GF-D8 (cell line): ENCODE results near the gene OTUB2.

Experiments
- DNase-seq: peaks from one replicate; lab custom pipeline; 2025; lab: John Stamatoyannopoulos, UW

Gene OTUB2

DNA sequence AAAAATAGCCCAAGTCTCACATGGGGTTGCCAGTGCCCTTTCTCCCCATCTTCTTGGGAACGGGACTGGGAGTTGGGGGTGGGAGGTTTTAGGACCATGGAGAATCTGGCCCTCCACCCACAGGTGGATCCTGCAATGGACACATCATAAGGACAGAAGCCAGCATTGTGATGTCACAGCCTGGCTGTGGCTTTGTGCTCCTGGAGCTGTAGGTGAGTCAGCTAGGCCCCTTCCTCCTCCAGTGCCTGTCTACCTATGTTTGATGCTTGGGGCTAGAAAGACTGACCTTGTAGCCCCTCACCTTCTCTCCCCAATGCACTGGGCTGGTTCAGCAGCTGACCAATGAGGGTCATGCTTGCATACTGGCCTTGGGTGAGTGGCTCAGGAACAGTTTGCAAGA is 29.1 kb upstream of the OTUB2 start, which contains the start of gene CCDC197:
Gene CCDC197 (plus strand): TSS at position 220 of the 400 bp plus-strand sequence. CDS start 831 bp downstream, outside the sequence.
- no peak for DNase-seq

DNA sequence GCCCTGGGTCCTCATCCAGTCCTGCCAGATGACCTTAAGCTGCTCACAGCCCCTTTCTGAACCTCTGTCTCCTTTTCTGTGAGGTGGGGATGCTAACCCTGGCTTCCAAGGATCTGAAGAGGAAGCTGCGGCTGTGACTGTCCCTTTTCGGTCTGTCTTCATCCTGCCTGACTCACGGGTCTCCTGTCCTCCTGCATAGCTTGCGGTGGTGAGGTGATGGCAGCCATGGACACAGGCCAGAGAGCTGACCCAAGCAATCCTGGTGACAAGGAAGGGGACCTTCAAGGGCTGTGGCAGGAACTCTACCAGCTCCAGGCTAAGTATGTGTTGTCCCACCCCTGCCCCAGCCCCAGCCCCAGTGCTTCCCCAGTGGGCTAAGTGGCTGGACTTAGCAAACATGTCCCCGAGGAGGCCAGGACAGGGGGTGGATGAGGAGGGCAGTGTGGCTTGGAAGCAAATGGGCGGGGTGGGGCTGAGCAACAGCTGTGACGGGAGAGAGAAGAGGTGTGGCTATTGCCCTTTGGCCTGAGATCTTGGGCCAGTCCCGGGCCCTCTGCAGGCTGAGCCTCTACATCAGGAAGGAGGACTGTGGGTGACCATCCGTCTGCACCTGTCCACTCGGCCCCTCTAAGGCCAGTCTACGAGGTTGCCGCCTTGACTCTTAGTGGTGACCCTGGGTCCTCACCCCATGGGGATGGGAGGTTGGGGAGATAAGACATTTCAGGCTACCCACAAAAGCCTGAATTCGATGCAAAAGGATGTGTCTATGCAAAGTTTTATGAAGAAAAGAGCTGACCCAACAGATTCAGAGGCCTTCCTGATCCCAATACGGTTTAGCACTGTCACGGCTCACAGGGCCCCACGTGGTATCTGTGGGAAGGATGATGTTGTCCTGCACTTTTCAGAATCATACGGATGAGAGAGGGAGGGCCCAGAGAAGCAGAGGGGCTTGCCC is 27.9 kb upstream of the OTUB2 start:
- DNase-seq = no peak

DNA sequence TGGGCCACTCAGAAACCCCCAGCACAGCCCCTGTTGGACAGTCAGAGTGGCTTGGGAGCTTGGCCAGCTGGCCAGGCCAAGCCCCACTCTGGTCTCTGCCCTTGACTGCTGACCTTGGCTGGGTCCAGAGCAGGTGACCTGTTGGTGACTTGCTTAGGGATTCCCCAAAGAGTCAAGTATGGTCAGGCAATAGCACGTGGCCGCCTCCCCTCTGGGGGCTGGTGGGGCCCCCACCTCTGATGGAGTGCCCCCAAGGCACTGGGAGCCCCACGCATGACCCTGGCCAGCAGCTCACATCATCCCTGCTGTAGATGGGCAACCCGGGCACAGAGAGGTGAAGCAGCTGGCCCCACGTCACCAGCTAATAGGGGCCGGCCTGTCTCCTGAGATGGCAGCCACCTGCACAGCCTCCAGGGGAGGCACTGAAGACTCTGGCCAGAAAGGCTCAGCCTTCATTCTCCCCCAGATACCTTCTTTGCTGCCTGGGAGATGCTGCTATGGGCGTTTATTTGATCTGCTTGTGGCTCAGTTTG is 27.2 kb upstream of the OTUB2 start:
- DNase-seq = no peak

DNA sequence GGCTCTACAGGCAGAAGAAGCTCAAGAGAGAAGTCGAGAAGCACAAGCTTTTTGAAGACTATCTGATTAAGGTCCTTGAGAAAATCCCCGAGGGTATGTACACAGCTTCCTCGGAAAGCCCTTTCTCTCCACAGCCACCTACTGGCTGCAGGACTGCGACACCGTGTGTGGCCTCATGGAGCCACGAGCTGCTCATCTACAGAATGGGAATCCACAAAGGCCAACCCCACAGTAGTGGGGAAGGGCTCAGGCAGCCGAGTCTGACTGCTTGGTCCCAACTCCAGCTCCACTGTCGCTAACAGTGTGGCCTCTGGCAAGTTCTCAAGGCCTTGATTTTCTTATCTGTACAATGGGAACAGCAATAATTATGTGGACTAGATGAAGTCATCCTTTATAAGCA is 26.6 kb upstream of the OTUB2 start:
- no peak for DNase-seq

DNA sequence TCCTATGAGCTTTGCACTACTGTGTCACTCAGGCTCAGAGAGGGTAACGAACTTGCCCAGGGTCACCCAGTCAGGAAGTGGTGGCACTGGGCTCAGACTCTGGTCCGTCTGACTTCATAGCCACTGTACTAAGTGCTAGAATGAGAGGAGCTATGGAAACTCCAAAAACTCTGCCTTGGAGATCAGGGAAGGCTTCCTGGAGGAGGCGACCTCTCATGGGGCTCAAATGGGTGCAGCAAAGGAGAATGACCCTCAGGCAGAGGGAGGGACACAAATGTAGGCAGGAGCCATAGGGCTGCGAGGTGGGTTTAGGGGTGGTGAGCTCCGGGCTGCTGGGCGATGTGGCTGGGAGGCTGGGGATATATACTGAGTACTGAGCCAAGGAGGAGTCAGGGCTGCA is 25.9 kb upstream of the OTUB2 start:
- DNase-seq = no peak

DNA sequence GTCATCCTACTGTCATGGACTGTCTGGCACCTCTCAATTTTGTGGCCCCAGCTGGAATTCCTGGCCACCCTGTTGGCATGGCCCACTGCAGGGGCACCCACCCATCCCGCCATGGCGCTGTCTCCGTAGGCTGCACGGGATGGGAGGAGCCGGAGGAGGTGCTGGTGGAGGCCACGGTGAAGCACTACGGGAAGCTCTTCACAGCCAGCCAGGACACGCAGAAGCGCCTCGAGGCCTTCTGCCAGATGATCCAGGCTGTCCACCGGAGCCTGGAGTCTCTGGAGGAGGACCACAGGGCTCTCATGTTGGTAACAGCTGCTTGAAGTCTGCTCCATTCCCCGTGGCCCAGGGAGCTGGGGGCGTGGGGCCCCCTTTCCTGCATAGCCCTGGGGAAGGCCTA is 25.1 kb upstream of the OTUB2 start:
- DNase-seq = no peak

DNA sequence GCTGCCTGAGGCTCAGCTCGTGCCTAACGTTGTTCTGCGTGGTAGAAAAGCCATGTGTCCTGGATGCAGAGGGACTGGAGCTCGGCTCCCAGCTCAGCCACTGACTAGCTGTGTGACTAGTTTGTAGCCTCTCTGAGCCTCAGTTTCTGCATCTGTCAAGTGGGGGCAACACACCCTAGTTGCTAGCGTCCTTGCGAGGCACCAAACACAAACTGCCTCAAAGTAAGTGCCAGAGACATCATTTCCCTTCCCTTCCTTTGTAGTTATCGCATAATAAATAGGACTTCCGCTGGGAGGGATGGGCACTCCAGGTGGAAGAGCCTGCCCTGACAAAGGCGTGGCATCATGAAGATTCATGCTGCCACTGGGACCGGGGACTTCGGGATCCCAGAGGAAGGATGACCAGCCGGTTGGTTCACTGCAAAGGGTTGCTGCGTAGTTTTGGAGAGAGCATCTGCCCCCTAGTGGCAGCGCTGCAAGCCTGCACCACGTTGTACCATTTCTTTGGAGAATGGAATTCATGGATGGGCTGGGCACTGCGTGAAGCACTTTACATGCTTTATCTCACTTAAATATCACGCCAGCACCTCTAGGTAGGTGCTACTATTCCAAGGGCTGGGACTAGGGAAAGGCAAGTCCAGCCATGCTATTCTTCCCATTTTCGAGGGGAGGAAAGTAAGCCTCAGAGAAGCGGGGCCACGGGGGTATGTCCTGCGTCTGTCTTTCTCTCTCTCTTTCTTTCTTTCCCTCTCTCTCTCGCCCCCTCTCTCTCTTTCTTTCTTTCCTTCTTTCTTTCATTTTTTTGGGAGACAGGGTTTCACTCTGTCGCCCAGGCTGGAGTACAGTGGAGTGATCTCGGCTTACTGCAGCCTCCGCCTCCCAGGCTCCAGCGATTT is 24.4 kb upstream of the OTUB2 start:
- DNase-seq = no peak

DNA sequence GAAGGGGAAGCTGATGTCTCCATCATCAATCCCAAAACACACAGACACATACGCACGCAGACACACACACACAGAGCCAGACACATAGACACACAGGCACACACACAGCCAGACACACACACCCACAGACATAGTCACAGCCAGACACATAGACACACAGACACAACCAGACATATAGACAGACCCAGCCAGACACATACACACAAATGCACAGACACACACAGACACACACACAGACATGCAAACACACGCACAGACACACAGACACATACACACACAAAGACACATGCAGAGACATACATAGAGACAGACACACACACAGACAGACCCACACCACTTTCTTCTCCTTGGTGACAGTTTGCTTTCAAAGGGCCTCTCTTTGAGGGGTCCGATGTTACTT is 22.7 kb upstream of the OTUB2 start:
- no peak for DNase-seq

DNA sequence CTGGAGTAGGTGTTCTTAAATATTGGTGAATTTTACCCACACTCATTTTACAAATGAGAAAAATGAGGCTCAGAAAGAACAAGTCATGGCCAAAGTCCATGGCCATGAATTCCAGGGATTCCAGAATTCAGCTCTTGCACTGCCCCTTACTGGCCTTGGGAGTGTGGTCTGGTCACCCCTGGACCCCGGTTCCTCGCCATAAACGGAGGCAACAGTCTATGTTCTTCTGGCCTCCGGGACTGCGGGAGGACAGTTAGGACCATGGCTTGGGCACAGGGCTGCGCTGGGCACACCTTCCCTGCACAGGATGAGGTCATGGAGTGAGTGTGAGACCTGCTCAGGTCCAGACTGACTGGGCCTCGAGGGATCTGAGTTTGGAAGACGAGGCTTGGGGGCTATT is 22.1 kb upstream of the OTUB2 start:
- no peak for DNase-seq

DNA sequence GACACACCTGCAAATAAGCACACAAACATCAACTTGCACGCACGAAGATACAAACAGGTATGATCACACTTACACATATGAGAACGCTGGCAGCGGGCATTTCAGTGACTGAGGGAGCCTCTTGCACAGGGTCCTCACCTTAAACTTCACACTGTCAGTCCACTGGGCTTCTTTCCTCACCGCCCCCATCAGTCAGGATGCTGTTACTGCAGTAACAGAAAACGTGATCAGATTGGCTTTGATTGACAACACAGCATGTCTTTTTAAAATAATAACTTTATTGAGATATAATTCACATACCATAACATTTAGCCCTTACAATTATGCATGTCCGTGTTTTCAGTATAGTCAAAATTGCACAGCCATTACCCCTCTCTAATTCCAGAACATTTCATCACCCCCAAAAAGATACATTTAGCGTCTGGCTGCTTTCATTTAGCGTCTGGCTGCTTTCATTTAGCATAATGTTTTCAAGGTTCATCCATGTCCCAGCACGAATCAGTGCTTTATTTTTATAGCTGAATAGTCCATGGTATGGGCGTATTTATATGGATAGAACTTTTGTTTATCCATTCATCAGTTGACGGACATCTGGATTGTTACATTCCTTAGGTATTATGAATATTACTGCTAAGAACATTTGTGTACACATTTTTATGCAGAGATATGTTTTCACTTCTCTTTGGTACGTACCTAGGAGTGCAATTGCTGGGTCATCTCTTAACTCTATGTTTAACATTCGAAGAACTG is 20.6 kb upstream of the OTUB2 start:
- DNase-seq = no peak

DNA sequence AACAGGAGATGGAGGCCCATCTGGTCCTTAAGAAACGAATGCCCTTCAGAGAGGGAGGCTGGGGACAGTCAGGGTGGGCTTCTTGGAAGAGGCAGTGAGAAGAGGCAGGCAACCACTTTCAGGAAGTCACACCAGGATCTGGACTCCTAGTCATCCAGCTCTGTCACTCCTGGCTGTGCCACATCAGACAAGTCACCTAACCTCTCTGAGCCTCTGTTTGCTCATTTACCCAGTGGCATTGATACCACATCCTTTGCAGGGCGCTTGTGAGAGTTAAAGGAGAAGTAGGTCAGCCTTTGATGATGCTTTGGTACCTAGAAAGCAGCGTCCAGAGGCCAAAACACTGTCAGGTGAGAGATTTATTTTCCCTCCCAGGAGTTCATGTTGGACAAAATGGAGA is 17.9 kb upstream of the OTUB2 start:
- no peak for DNase-seq

DNA sequence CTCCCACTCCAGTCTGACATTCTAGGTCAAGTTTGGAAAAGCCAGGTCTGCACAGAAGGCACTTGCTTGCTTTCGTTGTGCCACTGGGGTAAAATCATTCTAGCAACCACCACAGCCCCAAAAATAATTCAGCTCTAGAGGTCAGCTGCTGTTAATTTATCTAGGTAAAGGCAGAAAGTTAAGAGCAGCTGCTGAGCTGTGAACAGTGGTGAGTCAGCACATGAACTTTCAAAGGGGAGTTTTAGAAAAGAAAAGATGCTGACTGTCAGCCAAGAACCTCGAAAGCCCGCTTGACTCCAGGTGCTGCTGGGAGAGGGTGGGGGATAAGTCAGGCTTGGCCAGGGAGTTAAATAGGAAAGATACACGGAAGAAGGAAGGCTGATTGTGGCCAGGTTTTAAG is 16.4 kb upstream of the OTUB2 start:
- no peak for DNase-seq

DNA sequence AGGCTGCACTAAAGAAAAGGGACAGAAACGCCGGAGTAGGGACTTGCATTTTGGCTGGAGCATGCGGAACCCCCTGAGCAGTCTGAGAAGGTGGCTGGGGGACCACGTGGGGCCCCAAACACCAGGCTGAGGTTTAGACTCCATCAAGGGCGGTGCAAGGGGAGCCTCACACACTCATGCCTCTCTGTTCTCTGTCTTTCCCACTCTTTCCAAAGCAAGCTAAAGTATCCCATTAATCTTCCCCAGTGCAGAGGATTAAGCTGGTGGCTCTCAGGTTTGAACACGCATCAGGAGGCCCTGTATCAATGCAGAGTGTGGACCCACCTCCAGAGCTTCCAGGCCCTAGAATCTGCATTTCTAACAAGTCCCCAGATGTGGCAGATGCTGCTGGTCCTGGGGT is 15.5 kb upstream of the OTUB2 start:
- no peak for DNase-seq

DNA sequence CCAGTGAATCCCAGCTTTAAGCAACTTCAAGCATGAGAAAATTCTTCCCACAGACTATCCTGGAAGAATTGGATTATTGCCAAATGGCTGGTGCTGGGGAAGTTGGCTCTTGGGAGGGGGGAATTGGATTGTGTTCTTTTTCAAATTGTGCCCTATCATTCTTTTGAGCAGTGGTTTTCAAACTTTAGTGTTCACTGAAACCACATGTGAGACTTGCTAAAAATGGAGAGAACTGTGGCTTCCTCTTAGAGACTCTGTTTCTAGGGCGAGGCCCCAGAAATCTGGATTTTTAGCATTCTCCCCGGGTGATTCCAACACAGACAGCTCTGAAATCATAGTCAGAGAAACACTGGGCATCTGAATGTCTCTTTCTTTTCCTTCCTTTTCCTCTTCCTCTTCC is 14.3 kb upstream of the OTUB2 start:
- DNase-seq = no peak

DNA sequence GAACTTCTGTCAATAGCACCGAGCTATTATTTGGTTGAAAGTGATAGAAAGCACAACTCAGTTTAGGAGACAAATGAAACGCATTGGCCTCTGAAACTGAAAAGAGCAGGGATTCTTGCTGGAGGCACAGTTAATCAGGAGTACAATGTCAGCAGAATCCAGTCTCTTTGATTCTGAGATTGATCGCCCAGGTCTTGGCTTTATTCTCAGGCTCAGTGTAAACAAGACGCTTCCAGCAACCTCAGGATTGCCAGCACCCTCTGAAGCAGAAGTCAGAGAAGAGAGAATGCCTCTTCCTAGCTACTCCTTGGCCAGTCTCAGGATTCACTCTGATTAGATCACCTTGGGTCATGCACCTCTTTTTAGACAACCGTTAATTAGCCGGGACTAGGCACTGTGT is 11.8 kb upstream of the OTUB2 start:
- DNase-seq = no peak

DNA sequence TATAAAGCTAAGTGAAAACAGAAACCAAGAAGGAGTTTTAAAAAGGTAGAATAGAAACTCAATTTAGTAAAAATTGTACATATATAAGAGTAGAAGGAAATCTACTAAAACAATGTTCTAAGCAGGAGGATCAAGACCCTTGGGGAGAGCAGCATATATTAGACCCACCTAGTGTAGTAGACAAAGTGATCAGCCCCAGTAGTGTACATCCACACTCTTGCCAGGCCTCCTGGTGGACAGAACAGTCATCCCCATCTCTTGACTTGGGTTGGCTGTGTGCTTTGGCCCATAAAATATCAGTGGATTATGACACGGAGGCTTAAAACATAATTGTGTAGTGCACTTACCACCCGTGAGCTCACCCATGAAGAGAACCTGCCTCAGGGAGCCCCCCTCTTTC is 10.9 kb upstream of the OTUB2 start:
- DNase-seq = no peak

DNA sequence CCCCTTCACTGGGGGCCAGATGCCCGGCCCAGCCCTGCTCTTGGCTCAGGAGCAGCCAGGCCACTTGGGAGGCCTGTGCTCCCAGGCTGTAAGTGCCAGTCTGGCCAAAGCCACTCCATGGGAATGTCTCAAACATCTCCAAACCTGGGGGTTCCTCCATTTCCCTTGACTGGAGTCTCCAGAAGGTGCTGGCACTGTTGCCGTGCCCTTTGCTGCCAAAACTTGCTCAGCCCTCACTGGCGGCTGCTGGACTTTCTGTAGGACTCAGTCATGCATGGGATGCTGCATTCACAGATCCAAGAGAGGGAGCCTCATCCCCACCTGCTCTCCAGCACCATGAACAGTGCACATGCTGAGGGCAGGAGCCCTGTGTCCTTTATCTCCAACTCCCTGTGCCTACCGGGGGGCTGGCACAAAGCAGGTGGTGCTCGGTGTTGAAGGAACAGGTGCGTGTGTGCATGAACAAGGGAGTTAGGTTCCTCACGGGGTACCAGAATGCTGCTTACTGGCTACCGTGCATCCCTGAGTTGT is 9.6 kb upstream of the OTUB2 start:
- no peak for DNase-seq

DNA sequence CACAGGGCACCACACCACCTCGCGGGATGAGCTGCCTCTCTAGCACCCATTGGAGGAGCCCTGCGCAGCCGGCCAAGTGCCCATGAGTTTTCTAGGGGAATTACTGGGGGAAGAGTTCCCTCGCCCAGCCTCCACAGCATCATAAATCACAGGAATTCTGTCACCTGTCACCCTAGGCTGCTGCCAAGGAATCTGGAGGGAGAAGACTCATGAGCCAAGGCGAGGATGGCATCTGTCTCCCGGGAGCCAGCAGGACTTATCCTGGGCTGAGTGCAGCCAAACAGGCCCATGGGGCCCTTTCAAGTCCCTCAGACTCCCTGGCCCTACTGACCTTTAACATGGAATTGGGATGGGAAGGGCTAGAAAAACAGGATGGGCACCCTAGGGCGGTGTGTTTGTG is 7.8 kb upstream of the OTUB2 start:
- no peak for DNase-seq

DNA sequence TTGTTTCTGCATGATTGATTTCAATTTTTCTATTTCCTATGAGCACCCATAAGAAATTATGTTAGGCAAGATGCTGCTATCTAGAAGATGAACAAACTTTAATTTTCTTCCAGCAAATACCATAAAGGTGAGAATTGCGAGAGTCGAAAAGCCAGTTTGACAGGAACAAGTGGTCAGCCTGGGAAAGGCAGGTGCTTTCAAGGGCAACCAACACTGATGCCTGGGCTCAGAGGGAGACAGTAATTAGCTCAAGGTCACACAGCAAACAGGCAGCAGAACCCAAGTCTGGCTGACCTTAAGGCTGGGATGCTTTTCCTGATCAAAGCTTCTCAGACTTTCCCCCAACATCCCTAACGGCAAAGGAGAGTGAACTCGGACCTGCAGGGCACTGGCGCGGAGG is 6.8 kb upstream of the OTUB2 start:
- DNase-seq = no peak

DNA sequence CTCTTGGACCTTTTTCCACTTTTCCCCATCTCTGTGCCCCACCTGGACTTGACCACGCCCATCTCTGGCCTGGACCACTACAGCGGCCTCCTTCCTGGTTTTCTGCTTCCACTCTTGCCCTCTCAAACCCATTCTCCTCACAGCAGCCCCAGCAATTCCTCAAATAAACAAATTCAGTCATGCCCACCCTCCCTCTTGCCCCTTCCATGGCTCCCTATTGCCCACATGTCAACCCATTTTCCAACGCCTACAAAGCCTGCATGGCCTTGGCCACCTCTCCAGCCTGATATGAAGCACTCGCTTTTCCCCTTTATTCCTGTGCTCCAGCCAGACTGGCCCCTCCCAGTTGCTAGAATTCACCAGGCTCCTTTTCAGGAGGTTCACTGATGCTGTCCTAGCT is 5.9 kb upstream of the OTUB2 start:
- no peak for DNase-seq

DNA sequence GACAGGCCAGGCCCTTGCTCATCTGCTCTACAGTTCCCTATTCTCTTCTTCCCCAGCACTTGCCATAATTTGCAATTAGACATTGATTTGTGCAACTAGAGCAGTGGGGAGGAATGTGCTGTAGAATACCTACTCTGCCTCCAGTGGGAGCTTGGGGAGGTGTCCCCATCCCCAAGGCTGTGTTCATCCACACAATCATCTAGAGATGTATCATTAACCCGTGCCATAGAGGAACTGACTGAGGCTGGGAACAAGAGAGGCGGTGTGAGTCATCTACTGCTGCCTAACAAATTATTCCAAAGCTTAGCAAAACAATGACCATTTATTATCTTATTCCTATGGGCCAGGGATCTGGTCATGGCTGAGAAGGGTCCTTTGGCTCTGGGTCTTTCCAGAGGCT is 5.1 kb upstream of the OTUB2 start:
- no peak for DNase-seq
